Eye (tissue), 1 donor: ENCODE measurements around the gene FKBP5.

Experiments used
- DNase-seq: peaks from one replicate; pipeline ENCODE4 v3.0.0-alpha.2; 2015

FKBP5 gene

GRCh38 chr6:35654883-35655282 lies 33.8 kb downstream of the FKBP5 start:
- no peak for DNase-seq

- no peak for DNase-seq
Observed at GRCh38 chr6:35651244-35651643, 37.5 kb downstream of the FKBP5 start.

GRCh38 chr6:35650015-35650414 lies 38.7 kb downstream of the FKBP5 start:
- DNase-seq, result no peak

GRCh38 chr6:35648203-35648602 lies 40.5 kb downstream of the FKBP5 start:
- DNase-seq, result no peak

GRCh38 chr6:35647400-35647799 lies 41.3 kb downstream of the FKBP5 start:
- DNase-seq, result no peak

- no peak for DNase-seq
Observed at GRCh38 chr6:35643162-35643535, 45.6 kb downstream of the FKBP5 start.

GRCh38 chr6:35642471-35643161 lies 46.1 kb downstream of the FKBP5 start:
- no peak for DNase-seq

GRCh38 chr6:35640017-35640664 lies 48.6 kb downstream of the FKBP5 start:
- DNase-seq, result no peak

GRCh38 chr6:35638679-35639078 lies 50.0 kb downstream of the FKBP5 start:
- no peak for DNase-seq

GRCh38 chr6:35637911-35638310 lies 50.8 kb downstream of the FKBP5 start:
- no peak for DNase-seq

GRCh38 chr6:35635601-35636597 lies 52.8 kb downstream of the FKBP5 start:
- no peak for DNase-seq

- no peak for DNase-seq
Observed at GRCh38 chr6:35634316-35634715, 54.4 kb downstream of the FKBP5 start.

GRCh38 chr6:35633579-35634089 lies 55.1 kb downstream of the FKBP5 start:
- DNase-seq, result no peak

GRCh38 chr6:35629876-35630378 lies 58.8 kb downstream of the FKBP5 start:
- no peak for DNase-seq

GRCh38 chr6:35626401-35626800 lies 62.3 kb downstream of the FKBP5 start:
- no peak for DNase-seq

GRCh38 chr6:35624341-35625070 lies 64.2 kb downstream of the FKBP5 start:
- no peak for DNase-seq

- DNase-seq, result no peak
Observed at GRCh38 chr6:35622283-35622682, 66.4 kb downstream of the FKBP5 start.

- no peak for DNase-seq
Observed at GRCh38 chr6:35620706-35621105, 68.0 kb downstream of the FKBP5 start.

- DNase-seq, result no peak
Observed at GRCh38 chr6:35613762-35614161, 75.0 kb downstream of the FKBP5 start.

GRCh38 chr6:35611240-35611639 lies 77.5 kb downstream of the FKBP5 start:
- DNase-seq, result no peak

- DNase-seq, result no peak
Observed at GRCh38 chr6:35610830-35611229, 77.9 kb downstream of the FKBP5 start.

GRCh38 chr6:35609588-35609987 lies 79.1 kb downstream of the FKBP5 start:
- no peak for DNase-seq
